GM13977 (cell line): ENCODE measurements around the gene FAM222B.
"Not testable (repeated sequence)": the region's sequence is repeated elsewhere in the genome, so short reads cannot be mapped to it uniquely, and the experiment has no call there.

Source experiments
- DNase-seq: peaks from one replicate; pipeline ENCODE4 v3.0.0; 2012; ENCODE audit warnings: low spot score
- CTCF ChIP-seq: IDR thresholded peaks from 2 replicates; pipeline ENCODE4 v1.5.1; 2012; ENCODE audit warnings: mild to moderate bottlenecking, control low read depth; ENCODE audit not compliant: insufficient read depth; ENCODE audit errors: extremely low read depth, missing control alignments
- in situ Hi-C: fragments of 300-500 bp; cut with MboI; formaldehyde crosslinking; loops from one replicate; pipeline ENCODE4 v1.12.0; 2022; ENCODE audit warnings: low sequenced_read_pairs, low pct_unique_long_range_greater_than_20kb, mixed read lengths, inconsistent platforms; ENCODE audit not compliant: unreplicated experiment

FAM222B gene

GRCh38 chr17:28722417-28723158 lies 120.0 kb downstream of the FAM222B start:
- no peak for TF ChIP-seq CTCF
- in situ Hi-C loops, result no loop called here

GRCh38 chr17:28720997-28721329 lies 121.6 kb downstream of the FAM222B start:
- in situ Hi-C loops, DNase-seq: not testable (repeated sequence)

More at GRCh38 chr17:28722417-28723158, 120.0 kb downstream of the FAM222B start:
- DNase-seq, result no peak

GRCh38 chr17:28720247-28720996 lies 122.2 kb downstream of the FAM222B start:
- peak; percentile 3 for TF ChIP-seq CTCF
- in situ Hi-C loops, result no loop called here
- no peak for DNase-seq

GRCh38 chr17:28719021-28719433 lies 123.6 kb downstream of the FAM222B start:
- DNase-seq, result no peak
- in situ Hi-C loops, result no loop called here
- no peak for TF ChIP-seq CTCF

- in situ Hi-C loops, result no loop called here
- DNase-seq, result no peak
- TF ChIP-seq CTCF, result no peak
These were observed 124.1 kb downstream of the FAM222B start for GRCh38 chr17:28718333-28719020.

GRCh38 chr17:28717578-28718332 lies 124.8 kb downstream of the FAM222B start, which contains the start of gene RAB34:
RAB34 (minus strand) TSS chr17:28717868; CDS start chr17:28717266, 602 bp downstream.
- in situ Hi-C loops, result no loop called here
- DNase-seq, result no peak
- TF ChIP-seq CTCF, result peak; percentile 42
